HG03571 (cell line): Measurements from ENCODE around the gene ZNF561.
"Not testable (repeated sequence)": the region's sequence is repeated elsewhere in the genome, so short reads cannot be mapped to it uniquely, and the experiment has no call there.

ENCODE experiments used
- ATAC-seq: cut with Tn5 transposase; IDR thresholded peaks from one replicate; pipeline ENCODE4 v1.9.1; 2021; ENCODE audit not compliant: unreplicated experiment

ZNF561 gene

DNA sequence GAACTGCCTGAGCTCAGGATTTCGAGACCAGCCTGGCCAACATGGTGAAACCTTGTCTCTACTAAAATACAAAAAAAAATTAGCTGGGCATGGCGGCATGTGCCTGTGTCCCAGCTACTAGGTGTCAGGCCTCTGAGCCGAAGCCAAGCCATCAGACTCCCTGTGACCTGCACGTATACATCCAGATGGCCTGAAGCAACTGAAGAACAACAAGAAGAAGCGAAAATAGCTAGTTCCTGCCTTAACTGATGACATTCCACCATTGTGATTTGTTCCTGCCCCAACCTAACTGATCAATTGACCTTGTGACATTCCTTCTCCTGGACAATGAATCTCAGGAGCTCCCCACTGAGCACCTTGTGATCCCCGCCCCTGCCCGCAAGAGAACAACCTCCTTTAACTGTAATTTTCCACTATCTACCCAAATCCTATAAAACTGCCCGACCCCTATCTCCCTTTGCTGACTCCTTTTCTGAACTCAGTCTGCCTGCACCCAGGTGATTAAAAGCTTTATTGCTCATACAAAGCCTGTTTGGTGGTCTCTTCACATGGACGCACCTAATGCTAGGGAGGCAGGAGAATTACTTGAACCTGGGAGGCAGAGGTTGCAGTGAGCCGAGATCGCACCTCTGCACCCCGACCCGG, 38.8 kb downstream of the ZNF561 start:
- not testable (repeated sequence) for ATAC-seq

DNA sequence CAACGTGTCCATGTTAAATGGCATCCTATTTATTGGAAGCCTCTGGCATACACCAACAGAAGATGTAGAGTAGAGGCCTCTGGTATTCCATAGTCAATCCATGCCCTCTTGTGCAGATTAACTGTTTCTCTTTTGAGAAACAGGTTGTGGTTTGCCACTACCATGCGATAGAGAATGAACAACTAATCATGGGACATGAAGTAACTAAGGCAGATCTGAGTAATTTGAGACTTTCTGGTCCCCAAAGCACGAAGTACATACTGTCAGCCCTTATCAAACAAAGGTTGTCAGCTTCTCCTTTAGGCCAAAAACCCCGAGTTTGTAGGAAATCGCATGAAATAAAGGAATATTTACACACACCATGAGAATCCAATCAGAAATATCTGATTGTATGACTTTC, 40.3 kb downstream of the ZNF561 start:
- no peak for ATAC-seq

DNA sequence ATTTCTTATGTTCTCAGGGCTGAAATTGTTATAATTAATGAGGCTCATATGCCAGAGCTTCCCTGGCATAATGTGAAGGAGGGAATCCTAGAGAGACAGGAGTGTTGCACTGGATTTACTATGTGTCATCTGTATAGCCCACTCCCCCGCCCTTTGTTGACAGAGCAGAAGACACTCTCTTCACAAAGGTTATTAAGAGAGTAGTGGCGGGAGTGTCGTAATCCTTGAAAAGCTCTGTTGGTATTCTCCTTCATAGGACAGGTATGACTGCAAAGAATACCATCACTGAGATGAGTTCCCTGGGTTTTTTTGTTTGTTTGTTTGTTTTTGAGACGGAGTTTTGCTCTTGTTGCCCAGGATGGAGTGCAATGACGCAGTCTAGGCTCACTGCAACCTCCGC, 50.8 kb downstream of the ZNF561 start:
- no peak for ATAC-seq

DNA sequence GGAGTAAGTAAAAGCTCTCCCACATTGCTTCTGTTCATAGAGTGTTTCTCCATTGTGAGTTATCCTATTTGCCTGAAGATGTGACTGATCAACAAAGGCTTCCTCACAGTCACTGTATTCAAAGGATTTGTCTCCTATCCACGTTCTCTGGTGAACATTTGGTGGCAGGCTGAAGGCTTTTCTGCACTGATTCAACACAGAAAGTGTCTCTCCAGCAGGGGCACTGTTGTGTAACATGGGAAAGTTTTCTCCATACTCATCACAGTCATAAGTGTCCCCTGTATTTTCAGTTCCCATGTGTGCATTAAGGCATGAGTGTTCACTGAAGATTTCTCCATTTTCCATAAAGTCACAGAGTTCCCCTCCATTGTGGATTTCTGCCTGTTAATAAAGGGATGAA, 54.3 kb downstream of the ZNF561 start:
- no peak for ATAC-seq

DNA sequence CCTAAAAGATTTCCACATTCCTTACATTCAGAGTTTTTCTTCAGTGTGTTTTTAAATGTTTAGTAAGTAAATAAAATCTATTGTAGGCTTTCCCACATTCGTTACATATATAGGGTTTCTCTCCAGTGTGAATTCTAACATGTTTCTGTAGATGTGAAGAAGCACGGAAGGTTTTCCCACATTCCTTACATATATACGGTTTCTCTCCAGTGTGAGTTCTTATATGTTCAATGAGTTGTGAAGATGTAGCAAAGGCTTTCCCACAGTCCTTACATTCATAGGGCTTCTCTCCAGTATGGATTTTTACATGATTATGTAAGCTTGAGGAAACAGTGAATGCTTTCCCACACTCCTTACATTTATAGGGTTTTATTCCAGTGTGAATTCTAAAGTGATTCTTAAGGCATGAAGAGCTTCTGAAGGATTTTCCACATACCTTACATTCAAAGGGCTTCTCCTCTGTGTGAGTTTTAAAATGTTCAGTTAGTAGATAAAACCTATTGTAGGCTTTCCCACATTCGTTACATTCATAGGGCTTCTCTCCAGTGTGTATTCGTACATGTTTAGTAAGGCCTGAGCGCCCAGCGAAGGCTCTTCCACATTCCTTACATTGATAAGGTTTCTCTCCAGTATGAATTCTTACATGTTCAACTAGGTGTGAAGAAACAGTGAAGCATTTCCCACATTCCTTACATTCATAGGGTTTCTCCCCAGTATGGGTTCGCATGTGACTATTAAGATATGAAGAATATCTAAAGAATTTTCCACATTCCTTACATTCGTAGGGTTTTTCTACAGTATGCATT, 54.9 kb downstream of the ZNF561 start:
- ATAC-seq, result no peak
